Neutrophil (primary cell): ENCODE data around the gene PGLYRP3.

Source experiments
- H3K27ac ChIP-seq: fragments of 200-600 bp; sonication (generic); 2 replicates; pipeline ENCODE4 v1.5.1; 2016; ENCODE audit warnings: mild to moderate bottlenecking, moderate library complexity
- H3K27me3 ChIP-seq: fragments of 200-600 bp; sonication (generic); 2 replicates; pipeline ENCODE4 v1.6.0; 2016; ENCODE audit warnings: mild to moderate bottlenecking
- H3K36me3 ChIP-seq: fragments of 200-600 bp; sonication (generic); 2 replicates; pipeline ENCODE4 v1.5.1; 2017
- H3K4me1 ChIP-seq, 2 experiments: fragments of 200-600 bp in 1 of 2; sonication (generic) in 1 of 2; 1 replicate in 1 of 2; 2 replicates in 1 of 2; pipeline versions ENCODE4 v1.5.1 to v1.6.1; 2013 to 2016; ENCODE audit warnings: low read depth in 1 of 2, low read length in 1 of 2, mild to moderate bottlenecking in 1 of 2, moderate library complexity in 1 of 2; ENCODE audit not compliant: control insufficient read depth in 1 of 2, insufficient read depth in 1 of 2
- H3K4me3 ChIP-seq, 2 experiments: fragments of 200-600 bp in 1 of 2; sonication (generic) in 1 of 2; 1 replicate in 1 of 2; 2 replicates in 1 of 2; pipeline ENCODE4 v1.5.1; 2013 to 2016; ENCODE audit warnings: low read depth in 1 of 2, low read length in 1 of 2, mild to moderate bottlenecking in 1 of 2, moderate library complexity in 1 of 2
- H3K9me3 ChIP-seq: fragments of 200-600 bp; sonication (generic); 2 replicates; pipeline ENCODE4 v1.5.1; 2016
- TF ChIP-seq, protein P1 (sequence below): fragments of 200-600 bp; sonication (generic); IDR thresholded peaks from 2 replicates; pipeline ENCODE4 v1.5.1; 2016; ENCODE audit warnings: antibody characterized with exemption

The PGLYRP3 gene

DNA sequence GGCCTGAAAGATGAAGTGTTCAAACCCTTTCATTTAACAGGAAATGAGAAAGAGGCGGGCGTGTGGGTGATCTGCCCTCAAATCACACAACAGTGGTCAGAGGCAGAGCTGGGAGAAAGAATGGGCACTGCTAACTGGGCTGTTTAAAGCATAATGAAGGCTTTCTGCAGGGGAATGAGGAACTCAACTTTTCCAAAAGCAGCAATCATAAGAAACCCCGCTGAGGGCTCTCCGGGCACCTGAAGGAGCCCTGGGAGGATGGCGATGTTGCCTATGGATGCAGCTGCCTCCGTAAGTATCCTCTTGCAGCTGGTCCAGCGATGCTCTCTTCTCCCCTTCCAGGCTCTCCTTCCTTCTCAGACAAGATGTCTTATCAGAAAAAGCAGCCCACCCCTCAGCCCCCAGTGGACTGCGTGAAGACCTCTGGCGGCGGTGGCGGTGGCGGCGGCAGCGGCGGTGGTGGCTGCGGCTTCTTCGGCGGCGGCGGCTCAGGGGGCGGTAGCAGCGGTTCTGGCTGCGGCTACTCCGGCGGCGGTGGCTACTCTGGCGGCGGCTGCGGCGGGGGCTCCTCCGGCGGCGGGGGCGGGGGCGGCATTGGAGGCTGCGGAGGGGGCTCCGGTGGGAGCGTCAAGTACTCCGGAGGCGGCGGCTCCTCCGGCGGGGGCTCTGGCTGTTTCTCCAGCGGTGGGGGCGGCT, 52.0 kb downstream of the PGLYRP3 start:
- peaks cover 0 to 29% of the 10 kb centered on the region in 2 experiments for H3K4me1 ChIP-seq
- H3K36me3 ChIP-seq, result no peaks in the 10 kb centered on the region
- TF ChIP-seq, protein P1, sequence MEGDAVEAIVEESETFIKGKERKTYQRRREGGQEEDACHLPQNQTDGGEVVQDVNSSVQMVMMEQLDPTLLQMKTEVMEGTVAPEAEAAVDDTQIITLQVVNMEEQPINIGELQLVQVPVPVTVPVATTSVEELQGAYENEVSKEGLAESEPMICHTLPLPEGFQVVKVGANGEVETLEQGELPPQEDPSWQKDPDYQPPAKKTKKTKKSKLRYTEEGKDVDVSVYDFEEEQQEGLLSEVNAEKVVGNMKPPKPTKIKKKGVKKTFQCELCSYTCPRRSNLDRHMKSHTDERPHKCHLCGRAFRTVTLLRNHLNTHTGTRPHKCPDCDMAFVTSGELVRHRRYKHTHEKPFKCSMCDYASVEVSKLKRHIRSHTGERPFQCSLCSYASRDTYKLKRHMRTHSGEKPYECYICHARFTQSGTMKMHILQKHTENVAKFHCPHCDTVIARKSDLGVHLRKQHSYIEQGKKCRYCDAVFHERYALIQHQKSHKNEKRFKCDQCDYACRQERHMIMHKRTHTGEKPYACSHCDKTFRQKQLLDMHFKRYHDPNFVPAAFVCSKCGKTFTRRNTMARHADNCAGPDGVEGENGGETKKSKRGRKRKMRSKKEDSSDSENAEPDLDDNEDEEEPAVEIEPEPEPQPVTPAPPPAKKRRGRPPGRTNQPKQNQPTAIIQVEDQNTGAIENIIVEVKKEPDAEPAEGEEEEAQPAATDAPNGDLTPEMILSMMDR, result no peak
- no peak overlapping the region for H3K27ac ChIP-seq
- H3K4me3 ChIP-seq, result peak overlapping the region in 1 of 2 experiments; percentile 44
- no peaks in the 10 kb centered on the region for H3K9me3 ChIP-seq
- peaks cover 95% of the 10 kb centered on the region for H3K27me3 ChIP-seq

DNA sequence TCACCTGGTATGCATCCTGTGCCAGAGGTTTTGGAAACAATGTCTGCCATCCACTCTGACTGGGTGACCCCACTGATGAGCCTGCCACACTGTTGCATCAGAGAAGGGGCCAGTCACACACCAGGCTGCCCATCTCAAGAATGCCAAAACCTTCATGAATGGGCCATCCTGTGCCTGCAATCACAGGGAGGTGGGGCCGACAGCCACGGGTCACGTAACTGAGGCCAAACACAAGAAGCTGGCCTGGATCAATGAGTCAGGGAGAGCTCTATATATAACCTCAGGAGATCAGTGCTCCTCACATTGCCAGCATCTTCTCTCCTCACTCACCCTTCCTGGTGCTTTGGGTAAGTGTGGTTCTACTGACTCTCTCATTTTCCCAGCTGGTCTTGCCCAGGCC, 53.4 kb downstream of the PGLYRP3 start, which contains the start of gene LORICRIN:
LORICRIN (plus strand) TSS at position 301 of the 400 bp plus-strand sequence. CDS start 1,263 bp downstream, outside the sequence.
- Histone ChIP-seq H3K27ac (no peak within 1 kb of the TSS), H3K4me3 (no peak within 1 kb of the TSS), H3K9me3 (no peaks in the 10 kb centered on the region), H3K27me3 (peaks cover 93% of the 10 kb centered on the region), H3K4me1 (peaks cover 0 to 29% of the 10 kb centered on the region in 2 experiments), H3K36me3 (no peaks in the 10 kb centered on the region)
- TF ChIP-seq, protein P1, result no peak

DNA sequence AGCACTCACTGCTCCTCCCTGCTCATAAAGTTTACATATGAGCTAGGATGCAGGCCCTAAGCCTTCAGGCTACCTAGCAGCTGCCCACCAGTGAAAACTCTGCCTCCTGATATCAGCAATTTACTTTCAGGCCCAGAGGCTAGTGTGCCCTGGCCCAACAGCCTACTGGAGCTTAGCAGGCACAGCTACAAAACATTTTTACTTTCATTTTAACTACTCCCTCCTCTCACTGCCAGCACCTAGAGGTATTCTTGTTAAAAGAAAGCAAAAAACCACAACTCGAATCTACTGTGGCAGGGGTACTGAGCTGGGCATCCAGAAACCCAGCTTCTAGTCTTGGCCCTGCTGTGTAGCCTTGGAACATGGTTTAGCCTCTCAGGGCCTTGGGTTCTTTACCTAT, 59.1 kb downstream of the PGLYRP3 start:
- TF ChIP-seq, protein P1, result no peak
- Histone ChIP-seq H3K4me1 (peaks cover 17 to 32% of the 10 kb centered on the region in 2 experiments), H3K36me3 (no peaks in the 10 kb centered on the region), H3K4me3 (no peak overlapping the region), H3K27ac (no peak overlapping the region), H3K27me3 (peaks cover 56% of the 10 kb centered on the region), H3K9me3 (no peaks in the 10 kb centered on the region)

DNA sequence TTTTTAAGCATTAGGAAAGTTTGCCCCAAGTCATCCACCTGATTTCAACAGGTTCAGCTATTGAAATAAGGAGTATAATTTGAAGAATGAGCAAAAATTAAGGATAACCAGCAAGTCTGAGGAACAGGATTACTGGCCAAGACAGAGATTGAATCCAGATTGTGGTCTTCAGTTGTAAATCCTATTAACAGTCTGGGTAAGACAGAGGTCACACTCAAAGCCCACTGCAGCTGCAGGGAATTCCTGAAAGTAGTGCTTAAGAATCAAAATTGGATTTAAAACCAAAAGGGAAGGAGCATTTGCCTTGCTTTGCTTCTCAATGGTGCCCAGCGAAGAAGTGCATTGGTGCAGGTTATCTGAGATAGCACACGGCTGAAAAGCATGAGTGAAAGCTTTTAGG, 59.7 kb downstream of the PGLYRP3 start:
- Histone ChIP-seq H3K9me3 (no peaks in the 10 kb centered on the region), H3K27ac (no peak overlapping the region), H3K27me3 (peaks cover 56% of the 10 kb centered on the region), H3K4me3 (no peak overlapping the region), H3K36me3 (no peaks in the 10 kb centered on the region), H3K4me1 (peaks cover 17 to 26% of the 10 kb centered on the region in 2 experiments)
- TF ChIP-seq, protein P1, result no peak

DNA sequence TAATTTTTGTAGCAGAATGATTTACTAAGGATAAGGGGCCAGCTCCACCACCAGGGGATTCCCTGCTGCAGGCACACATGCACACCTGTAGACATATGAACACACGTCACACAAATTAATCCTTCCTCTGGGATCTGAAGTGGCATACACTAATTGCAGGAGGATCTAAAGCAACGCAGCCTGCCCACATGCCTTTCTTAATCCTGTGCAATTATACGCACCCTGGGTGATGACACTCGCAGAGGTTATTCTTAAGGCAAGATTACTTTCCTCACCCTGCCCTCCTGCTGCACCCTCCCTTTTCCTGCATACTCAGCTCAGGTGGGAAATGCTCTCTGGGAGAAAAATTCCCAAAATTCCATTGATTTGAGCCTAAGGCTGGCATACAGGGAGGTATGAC, 60.8 kb downstream of the PGLYRP3 start:
- H3K4me1 ChIP-seq, result peaks cover 17% of the 10 kb centered on the region in 2 experiments
- H3K27ac ChIP-seq, result no peak overlapping the region
- H3K4me3 ChIP-seq, result no peak overlapping the region
- no peaks in the 10 kb centered on the region for H3K36me3 ChIP-seq
- H3K9me3 ChIP-seq, result no peaks in the 10 kb centered on the region
- H3K27me3 ChIP-seq, result peaks cover 56% of the 10 kb centered on the region
- TF ChIP-seq, protein P1, result no peak
